Esophagus (tissue), 2 donors: ENCODE data around the gene PRDM2. TPM values are rescaled to one million over a fixed set of nuclear protein-coding genes. Genes with fewer than 3 reads are reported as not detected.

Source experiments
- H3K27ac ChIP-seq, 2 donors: one replicate each; pipeline ENCODE4 v1.5.1; 2013; ENCODE audit warnings: low read depth in 2 of 2, mild to moderate bottlenecking in 2 of 2, inconsistent platforms in 1 of 2, low read length in 1 of 2, moderate library complexity in 1 of 2
- H3K27me3 ChIP-seq, 2 donors: one replicate each; pipeline ENCODE4 v1.6.1; 2013; ENCODE audit warnings: low read length in 2 of 2, control low read depth in 1 of 2, mild to moderate bottlenecking in 1 of 2; ENCODE audit not compliant: insufficient read depth in 2 of 2, control insufficient read depth in 1 of 2
- H3K36me3 ChIP-seq, 2 donors: one replicate each; pipeline ENCODE4 v1.6.1; 2013; ENCODE audit warnings: low read length in 1 of 2; ENCODE audit not compliant: control insufficient read depth in 2 of 2, insufficient read depth in 2 of 2
- H3K4me1 ChIP-seq, 2 donors: one replicate each; pipeline ENCODE4 v1.6.1; 2013; ENCODE audit warnings: low read length in 1 of 2; ENCODE audit not compliant: control insufficient read depth in 2 of 2, insufficient read depth in 2 of 2
- H3K4me3 ChIP-seq, 2 donors: one replicate each; pipeline ENCODE4 v1.5.1; 2013; ENCODE audit warnings: low read length in 2 of 2, mild to moderate bottlenecking in 2 of 2, low read depth in 1 of 2, moderate library complexity in 1 of 2
- H3K9me3 ChIP-seq, 2 donors: one replicate each; pipeline ENCODE4 v1.6.1; 2013; ENCODE audit warnings: mild to moderate bottlenecking in 2 of 2, low read depth in 1 of 2, low read length in 1 of 2, moderate library complexity in 1 of 2; ENCODE audit not compliant: control insufficient read depth in 2 of 2, insufficient read depth in 1 of 2
- WGBS, 2 donors: extraction: QIAGEN DNeasy Blood & Tissue Kit; methylation state at CpG; one replicate each; pipeline ENCODE4 v1.1.7; 2013; 5-methylcytosine and 5-hydroxymethylcytosine counted together
- polyA plus RNA-seq, 2 donors: library from polyadenylated mRNA; stranded (reverse); fragments of 200-250 nt; gene quantifications; one replicate each; pipeline ENCODE4 v1.2.3, GENCODE V29; 2013
- donor health status: healthy with polysubstance abuse.
- donor health status: Bipolar disorder and iron deficiency.

Gene PRDM2
- polyA plus RNA-seq, 2 donors = 12.1 to 16.0 TPM

DNA sequence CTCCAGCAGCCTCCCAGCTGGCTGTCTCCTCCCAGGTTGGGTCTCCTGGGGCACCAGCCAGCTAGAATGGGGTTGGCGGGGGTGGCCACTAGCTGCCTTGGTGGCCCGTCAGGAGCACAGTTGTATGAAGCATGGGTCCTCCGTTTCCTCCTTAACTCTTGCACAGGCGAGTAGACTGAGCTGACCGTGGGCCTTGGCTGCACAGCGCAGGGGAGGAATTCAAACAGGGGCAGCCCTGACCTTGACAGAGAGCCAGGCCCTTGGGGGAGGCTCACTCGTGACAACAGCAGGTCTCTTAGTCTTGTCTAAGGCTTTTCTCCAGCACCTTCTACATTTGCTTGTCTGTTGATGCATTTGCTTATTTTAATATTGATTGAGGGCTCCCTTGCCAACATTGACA, 114.1 kb downstream of the PRDM2 start:
- 83 to 89% methylated on average over 7 of the region's 7 CpGs for WGBS, 2 donors
- Histone ChIP-seq H3K4me1 (peaks cover 5 to 15% of the 10 kb centered on the region in 2 donors), H3K27ac (no peak overlapping the region), H3K9me3 (no peaks in the 10 kb centered on the region), H3K4me3 (no peak overlapping the region), H3K27me3 (no peaks in the 10 kb centered on the region), H3K36me3 (peaks cover 0 to 9% of the 10 kb centered on the region in 2 donors)

DNA sequence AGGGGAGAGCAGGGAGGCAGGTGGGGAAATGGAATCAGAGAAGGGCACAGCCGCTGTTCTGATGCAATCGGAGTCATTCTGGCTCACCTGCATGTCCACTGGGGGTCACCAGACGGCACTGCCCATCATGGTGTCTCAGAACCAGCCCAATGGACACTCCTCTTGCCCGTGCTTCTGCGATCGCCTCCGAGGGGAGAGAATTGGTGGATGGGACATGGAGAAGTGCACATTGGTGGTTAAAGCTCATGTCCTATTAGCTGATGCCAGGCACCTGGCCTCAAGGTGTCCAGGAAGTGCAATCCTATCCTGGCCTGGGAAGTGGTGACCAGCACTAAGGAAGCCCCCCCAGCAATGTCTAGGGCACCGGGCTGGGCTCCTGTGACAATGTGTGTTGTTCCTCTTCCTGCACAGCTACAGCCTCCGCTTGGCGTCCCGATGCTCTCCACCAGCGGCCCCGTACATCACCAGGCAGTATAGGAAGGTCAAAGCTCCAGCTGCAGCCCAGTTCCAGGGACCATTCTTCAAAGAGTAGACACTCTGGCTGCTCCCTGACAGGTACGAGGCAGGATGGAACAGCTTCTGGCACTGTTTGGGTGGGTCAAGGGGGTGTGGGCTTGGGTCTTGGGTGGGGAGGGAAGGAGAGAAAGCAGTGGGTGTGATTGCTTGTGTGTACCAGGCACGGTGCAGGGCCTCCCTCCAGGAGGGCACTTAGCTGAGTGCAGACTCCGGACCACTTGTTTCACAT, 116.2 kb downstream of the PRDM2 start:
- Histone ChIP-seq H3K27ac (no peak overlapping the region), H3K27me3 (no peaks in the 10 kb centered on the region), H3K4me3 (no peak overlapping the region), H3K9me3 (no peaks in the 10 kb centered on the region), H3K36me3 (peaks cover 0 to 9% of the 10 kb centered on the region in 2 donors), H3K4me1 (peaks cover 2 to 10% of the 10 kb centered on the region in 2 donors)
- 95 to 96% methylated on average over 16 of the region's 16 CpGs for WGBS, 2 donors

DNA sequence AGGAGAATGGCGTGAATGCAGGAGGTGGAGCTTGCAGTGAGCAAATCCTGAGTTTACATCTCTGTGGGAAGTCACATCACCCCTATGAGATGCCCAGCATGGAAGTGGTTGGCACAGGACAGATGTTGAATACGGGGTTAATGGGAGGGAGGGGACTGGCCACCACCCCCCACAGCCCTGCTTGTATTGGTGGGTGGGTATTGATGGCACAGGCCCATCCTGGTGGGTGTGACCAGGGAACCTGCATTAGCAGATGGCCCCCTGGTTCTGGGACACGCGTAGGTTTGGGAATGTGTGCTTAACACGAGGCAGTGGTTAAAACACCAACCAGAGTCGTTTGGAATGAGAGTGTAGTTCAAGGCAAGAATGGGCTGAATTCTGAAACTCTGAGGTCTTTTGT, 117.9 kb downstream of the PRDM2 start:
- no peak overlapping the region for H3K4me3 ChIP-seq
- H3K27ac ChIP-seq = no peak overlapping the region
- no peaks in the 10 kb centered on the region for H3K9me3 ChIP-seq
- H3K27me3 ChIP-seq = no peaks in the 10 kb centered on the region
- peaks cover 0 to 6% of the 10 kb centered on the region in 2 donors for H3K4me1 ChIP-seq
- H3K36me3 ChIP-seq = peaks cover 1 to 12% of the 10 kb centered on the region in 2 donors
- WGBS, 2 donors = 83 to 90% methylated on average over 6 of the region's 6 CpGs

DNA sequence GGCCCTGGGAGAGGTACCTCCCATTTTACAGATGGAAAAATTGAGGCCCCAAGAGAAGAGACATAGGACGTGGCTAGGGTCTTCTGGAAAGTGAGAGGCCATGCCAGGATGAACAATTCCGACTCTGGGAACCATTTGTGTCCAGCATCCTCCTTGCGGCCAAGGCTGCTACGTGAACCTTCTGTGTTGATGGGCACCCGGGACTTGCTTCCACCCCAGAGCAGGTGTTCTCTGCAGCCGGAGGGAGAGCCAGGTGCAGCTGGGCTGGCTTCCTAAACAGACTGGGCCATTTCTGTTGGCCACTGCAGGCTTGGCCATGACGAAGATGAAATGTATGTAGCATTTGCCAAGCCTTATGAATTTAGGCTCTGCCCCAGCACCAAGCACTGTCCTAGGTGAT, 118.9 kb downstream of the PRDM2 start:
- Histone ChIP-seq H3K27me3 (no peaks in the 10 kb centered on the region), H3K27ac (no peak overlapping the region), H3K36me3 (peaks cover 3 to 15% of the 10 kb centered on the region in 2 donors), H3K4me3 (no peak overlapping the region), H3K4me1 (peaks cover 0 to 3% of the 10 kb centered on the region in 2 donors), H3K9me3 (no peaks in the 10 kb centered on the region)
- WGBS, 2 donors = 92 to 94% methylated on average over 7 of the region's 7 CpGs

DNA sequence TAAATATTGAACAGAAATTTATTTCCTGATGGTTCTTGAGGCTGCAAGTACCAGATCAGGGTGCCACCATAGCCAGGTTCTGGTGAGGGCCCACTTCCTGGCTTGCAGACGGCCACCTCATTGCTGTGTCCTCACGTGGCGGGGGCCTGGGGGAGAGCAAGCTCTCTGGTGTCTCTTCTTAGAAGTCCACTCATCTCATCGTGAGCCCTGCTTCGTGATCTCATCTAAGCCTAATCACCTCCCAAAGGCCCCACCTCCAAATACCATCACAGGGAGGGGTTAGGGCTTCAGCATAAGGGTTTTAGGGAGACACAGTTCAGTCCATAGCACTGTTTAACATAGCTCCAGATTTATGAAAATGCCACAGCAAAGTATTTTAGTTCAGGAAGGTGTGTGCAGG, 119.7 kb downstream of the PRDM2 start:
- Histone ChIP-seq H3K27me3 (no peaks in the 10 kb centered on the region), H3K36me3 (peaks cover 3 to 11% of the 10 kb centered on the region in 2 donors), H3K4me3 (no peak overlapping the region), H3K27ac (no peak overlapping the region), H3K9me3 (no peaks in the 10 kb centered on the region), H3K4me1 (peaks cover 0 to 1% of the 10 kb centered on the region in 2 donors)
- WGBS, 2 donors = 65 to 72% methylated on average over 5 of the region's 5 CpGs

DNA sequence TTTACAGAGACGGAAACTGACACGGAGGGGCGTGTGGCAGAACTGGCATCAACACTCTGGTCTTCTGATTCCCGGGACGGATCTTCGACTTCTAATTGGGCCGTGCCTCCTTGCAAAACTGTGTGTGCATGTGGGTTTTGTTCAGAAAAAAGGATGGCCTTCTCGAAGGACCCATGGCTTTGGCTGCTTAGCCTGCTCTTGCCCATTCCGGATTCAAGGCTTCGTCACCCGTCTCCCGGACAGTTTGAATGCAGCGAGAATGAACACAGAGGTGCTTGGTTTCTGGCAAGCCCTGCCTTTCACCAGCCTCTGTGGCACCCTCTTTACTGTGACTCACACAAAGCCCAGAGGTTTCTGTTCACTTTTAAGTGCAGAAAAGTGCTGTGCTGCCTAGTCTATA, 120.1 kb downstream of the PRDM2 start:
- no peaks in the 10 kb centered on the region for H3K9me3 ChIP-seq
- H3K4me3 ChIP-seq = no peak overlapping the region
- no peaks in the 10 kb centered on the region for H3K4me1 ChIP-seq
- peak overlapping the region in 1 of 2 donors; percentile 43 for H3K27ac ChIP-seq
- no peaks in the 10 kb centered on the region for H3K27me3 ChIP-seq
- H3K36me3 ChIP-seq = peaks cover 3 to 14% of the 10 kb centered on the region in 2 donors
- 87 to 89% methylated on average over 13 of the region's 13 CpGs for WGBS, 2 donors

DNA sequence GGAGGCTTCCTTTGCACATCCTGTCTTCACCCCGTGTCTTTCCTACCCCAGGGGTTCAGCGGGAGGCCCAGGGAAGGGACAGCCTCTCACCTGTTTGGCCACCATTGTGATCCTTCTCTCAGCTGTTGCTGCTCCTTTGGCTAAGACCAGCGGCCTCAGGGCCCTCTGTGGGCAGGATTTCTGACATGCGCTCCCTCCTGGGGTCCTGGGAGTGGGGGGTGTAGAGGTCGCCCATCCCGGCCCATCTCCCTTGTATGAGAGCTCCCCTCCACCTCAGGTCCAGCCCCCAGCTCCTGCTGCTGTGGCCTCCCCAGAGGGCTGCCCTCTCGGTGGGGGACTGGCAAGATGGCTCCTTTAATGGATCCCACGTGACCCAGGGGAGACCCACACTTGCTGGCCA, 120.5 kb downstream of the PRDM2 start:
- Histone ChIP-seq H3K9me3 (no peaks in the 10 kb centered on the region), H3K27ac (peak overlapping the region in 1 of 2 donors; percentile 43), H3K36me3 (peaks cover 3 to 14% of the 10 kb centered on the region in 2 donors), H3K27me3 (no peaks in the 10 kb centered on the region), H3K4me3 (no peak overlapping the region), H3K4me1 (no peaks in the 10 kb centered on the region)
- 85 to 88% methylated on average over 8 of the region's 8 CpGs for WGBS, 2 donors

DNA sequence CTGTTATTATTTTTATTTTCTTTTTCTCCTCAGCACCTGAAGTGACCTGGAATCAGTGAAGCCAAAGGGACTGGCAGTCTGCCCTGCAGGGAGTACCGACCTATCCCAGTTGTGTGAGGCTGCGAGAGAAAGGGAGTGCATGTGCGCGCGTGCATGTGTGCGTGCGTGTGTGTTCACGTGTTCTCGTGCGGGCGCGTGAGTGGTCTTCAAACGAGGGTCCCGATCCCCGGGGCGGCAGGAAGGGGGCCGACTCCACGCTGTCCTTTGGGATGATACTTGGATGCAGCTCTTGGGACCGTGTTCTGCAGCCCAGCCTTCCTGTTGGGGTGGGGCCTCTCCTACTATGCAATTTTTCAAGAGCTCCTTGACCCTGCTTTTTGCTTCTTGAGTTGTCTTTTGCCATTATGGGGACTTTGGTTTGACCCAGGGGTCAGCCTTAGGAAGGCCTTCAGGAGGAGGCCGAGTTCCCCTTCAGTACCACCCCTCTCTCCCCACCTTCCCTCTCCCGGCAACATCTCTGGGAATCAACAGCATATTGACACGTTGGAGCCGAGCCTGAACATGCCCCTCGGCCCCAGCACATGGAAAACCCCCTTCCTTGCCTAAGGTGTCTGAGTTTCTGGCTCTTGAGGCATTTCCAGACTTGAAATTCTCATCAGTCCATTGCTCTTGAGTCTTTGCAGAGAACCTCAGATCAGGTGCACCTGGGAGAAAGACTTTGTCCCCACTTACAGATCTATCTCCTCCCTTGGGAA, 123.3 kb downstream of the PRDM2 start:
- WGBS, 2 donors = 84 to 85% methylated on average over 24 of the region's 24 CpGs
- Histone ChIP-seq H3K27ac (no peak overlapping the region), H3K36me3 (peaks cover 3 to 12% of the 10 kb centered on the region in 2 donors), H3K4me1 (no peaks in the 10 kb centered on the region), H3K4me3 (no peak overlapping the region), H3K27me3 (no peaks in the 10 kb centered on the region), H3K9me3 (no peaks in the 10 kb centered on the region)

DNA sequence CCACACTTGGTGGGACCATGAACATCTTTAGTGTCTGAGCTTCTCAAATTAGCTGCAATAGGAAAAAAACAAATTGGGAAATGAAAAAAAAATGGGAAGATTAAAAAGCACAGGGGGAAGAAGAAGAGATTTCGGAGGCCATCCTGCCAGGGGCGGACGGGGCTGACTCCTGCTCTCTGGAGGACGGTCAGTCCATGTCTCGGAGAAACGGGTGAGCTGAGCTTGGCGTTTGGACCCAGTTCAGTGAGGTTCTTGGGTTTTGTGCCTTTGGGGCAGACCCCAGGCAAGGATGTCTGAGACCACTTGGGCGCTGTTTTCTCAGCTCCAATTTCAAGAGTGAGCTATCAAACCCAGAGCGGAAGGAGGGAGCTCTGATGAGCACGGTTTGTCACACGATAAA, 123.9 kb downstream of the PRDM2 start:
- Histone ChIP-seq H3K27me3 (no peaks in the 10 kb centered on the region), H3K36me3 (peaks cover 3 to 11% of the 10 kb centered on the region in 2 donors), H3K4me1 (no peaks in the 10 kb centered on the region), H3K9me3 (no peaks in the 10 kb centered on the region), H3K4me3 (no peak overlapping the region), H3K27ac (no peak overlapping the region)
- WGBS, 2 donors = 85 to 91% methylated on average over 11 of the region's 11 CpGs
